ENCODE measurements around the gene SPEF1.

The SPEF1 gene

DNA sequence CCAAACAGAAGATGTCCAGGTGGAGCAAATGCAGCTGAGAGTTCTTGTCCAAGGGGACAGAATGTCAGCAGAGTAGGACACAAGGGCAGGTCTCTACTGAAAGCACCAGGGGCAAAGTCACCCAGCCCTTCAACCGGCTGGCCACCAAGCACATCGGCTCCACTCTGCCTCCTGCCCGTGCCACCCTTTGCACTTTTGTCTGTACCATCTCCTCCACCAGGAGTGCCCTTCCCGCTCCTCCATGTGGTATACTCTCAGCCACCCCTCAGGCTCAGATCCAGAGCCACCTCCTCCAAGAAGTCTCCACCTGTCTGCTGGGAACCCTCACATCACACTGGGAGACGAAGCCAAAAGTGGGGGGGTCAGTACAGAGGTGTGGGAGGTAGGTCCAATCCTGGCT lies 52.9 kb downstream of the SPEF1 start:
- DNase-seq: no peak
